NOMO-1 treated with DMSO at 0.1 percent for 48 hours (cell line): ENCODE measurements around the gene HBG2.
A peak's percentile ranks its signal among the peaks of the same experiment; 100 is the strongest.
"Not testable (repeated sequence)": the region's sequence is repeated elsewhere in the genome, so short reads cannot be mapped to it uniquely, and the experiment has no call there.

ENCODE experiments used
- DNase-seq: peaks from one replicate; lab custom pipeline; 2025; ENCODE audit not compliant: unreplicated experiment; lab: John Stamatoyannopoulos, UW

HBG2 gene

GRCh38 chr11:5254646-5255413, at the start of gene HBG2:
Gene HBG2, minus strand, starts transcription at chr11:5254781. Its CDS starts 53 bp downstream, at chr11:5254728.
- DNase-seq = not testable (repeated sequence)

GRCh38 chr11:5304046-5304445, 49.5 kb upstream of the HBG2 start:
- no peak for DNase-seq

GRCh38 chr11:5303626-5304025, 49.0 kb upstream of the HBG2 start:
- no peak for DNase-seq

GRCh38 chr11:5301846-5302245, 47.3 kb upstream of the HBG2 start, which contains the start of gene OR51B4:
Gene OR51B4, minus strand, starts transcription at chr11:5301946. Its CDS starts 0 bp downstream, at chr11:5301946.
- DNase-seq = no peak

- no peak for DNase-seq
Measured at GRCh38 chr11:5300251-5300650, 45.7 kb upstream of the HBG2 start.

GRCh38 chr11:5298451-5298850, 43.9 kb upstream of the HBG2 start:
- no peak for DNase-seq

GRCh38 chr11:5297721-5298323, 43.2 kb upstream of the HBG2 start:
- DNase-seq = no peak

- DNase-seq = not testable (repeated sequence)
Measured at GRCh38 chr11:5294342-5294995, 39.9 kb upstream of the HBG2 start.

GRCh38 chr11:5293028-5293427, 38.4 kb upstream of the HBG2 start:
- DNase-seq = no peak

- peak; percentile 1 for DNase-seq
Measured at GRCh38 chr11:5291207-5291838, 36.7 kb upstream of the HBG2 start.

- no peak for DNase-seq
Measured at GRCh38 chr11:5290106-5290505, 35.5 kb upstream of the HBG2 start.

- DNase-seq = no peak
Measured at GRCh38 chr11:5289696-5290095, 35.1 kb upstream of the HBG2 start.

GRCh38 chr11:5288906-5289550, 34.4 kb upstream of the HBG2 start:
- DNase-seq = no peak

- DNase-seq = no peak
Measured at GRCh38 chr11:5288108-5288905, 33.7 kb upstream of the HBG2 start.

GRCh38 chr11:5286901-5287300, 32.3 kb upstream of the HBG2 start:
- no peak for DNase-seq

GRCh38 chr11:5286351-5286750, 31.8 kb upstream of the HBG2 start:
- no peak for DNase-seq

- DNase-seq = peak; percentile 18
Measured at GRCh38 chr11:5285703-5286340, 31.2 kb upstream of the HBG2 start.

GRCh38 chr11:5284637-5285036, 30.1 kb upstream of the HBG2 start:
- DNase-seq = no peak

- DNase-seq = no peak
Measured at GRCh38 chr11:5283882-5284281, 29.3 kb upstream of the HBG2 start.

GRCh38 chr11:5283086-5283485, 28.5 kb upstream of the HBG2 start:
- DNase-seq = no peak
